IMR-90 (cell line): ENCODE measurements around the gene UBA5. TPM values are rescaled to one million over a fixed set of nuclear protein-coding genes. Genes with fewer than 3 reads are reported as not detected.
A peak's percentile ranks its signal among the peaks of the same experiment; 100 is the strongest.

Experiments
- ATAC-seq: fragments of 200-7000 bp; cut with Tn5 transposase; 2 replicates; pipeline ENCODE4 v1.9.1; 2020; ENCODE audit warnings: low read depth, mild to moderate bottlenecking, moderate library complexity
- BruUV-seq: library from RNA; stranded (reverse); fragments of 400-500 nt; replicated peaks from 2 replicates; lab custom pipeline; 2021; lab: Mats Ljungman, UMichigan
- CTCF ChIA-PET: fragments of 300-600 bp; formaldehyde crosslinking; extraction: SDS; loops from one replicate; lab custom pipeline; 2021; ENCODE audit warnings: antibody characterized with exemption; lab: Yijun Ruan, JAX
- POLR2A ChIA-PET: fragments of 300-600 bp; sonication (Branson Sonifier 250); formaldehyde crosslinking; loops from one replicate; lab custom pipeline; 2022; ENCODE audit warnings: antibody characterized with exemption; ENCODE audit not compliant: unreplicated experiment; lab: Charles Lee
- DNase-seq: peaks from one replicate; pipeline ENCODE4 v3.0.0; 2013
- H2AFZ ChIP-seq: replicated peaks from 2 replicates; pipeline ENCODE3; 2013; ENCODE audit warnings: low read length, mild to moderate bottlenecking; ENCODE audit not compliant: poor library complexity
- H2AK5ac ChIP-seq: 2 replicates; pipeline ENCODE4 v1.6.1; 2013; ENCODE audit warnings: low read depth, low read length, inconsistent platforms
- H2AK9ac ChIP-seq: replicated peaks from 2 replicates; pipeline ENCODE3; 2013; ENCODE audit warnings: mild to moderate bottlenecking, low read depth, low read length, moderate library complexity; ENCODE audit not compliant: poor library complexity
- H2BK120ac ChIP-seq: 2 replicates; pipeline ENCODE4 v1.6.1; 2013; ENCODE audit warnings: low read depth, low read length, inconsistent platforms
- H2BK15ac ChIP-seq: 3 replicates; pipeline ENCODE4 v1.6.1; 2013; ENCODE audit warnings: low read depth, low read length, inconsistent platforms
- H2BK20ac ChIP-seq: 2 replicates; pipeline ENCODE4 v1.6.1; 2013; ENCODE audit warnings: low read depth, mild to moderate bottlenecking, inconsistent platforms, low read length, moderate library complexity
- H2BK5ac ChIP-seq: 2 replicates; pipeline ENCODE4 v1.6.1; 2013; ENCODE audit warnings: mild to moderate bottlenecking, low read depth, low read length, inconsistent platforms; ENCODE audit not compliant: poor library complexity, severe bottlenecking
- H3K14ac ChIP-seq: replicated peaks from 2 replicates; pipeline ENCODE4 v1.6.1; 2013; ENCODE audit warnings: low read depth, low read length, inconsistent platforms
- H3K18ac ChIP-seq: 2 replicates; pipeline ENCODE4 v1.6.1; 2013; ENCODE audit warnings: low read depth, low read length, control low read depth
- H3K23ac ChIP-seq: 2 replicates; pipeline ENCODE4 v1.6.1; 2013; ENCODE audit warnings: low read depth, low read length, inconsistent platforms
- H3K27ac ChIP-seq: 2 replicates; pipeline ENCODE4 v1.5.1; 2013; ENCODE audit warnings: mild to moderate bottlenecking, control low read depth, low read length; ENCODE audit not compliant: insufficient read depth
- H3K27me3 ChIP-seq: 2 replicates; pipeline ENCODE4 v1.6.1; 2013; ENCODE audit warnings: low read length; ENCODE audit not compliant: control insufficient read depth, insufficient read depth
- H3K36me3 ChIP-seq: 2 replicates; pipeline ENCODE4 v1.6.1; 2013; ENCODE audit warnings: low read length, mixed read lengths; ENCODE audit not compliant: control insufficient read depth, insufficient read depth
- H3K4ac ChIP-seq: 2 replicates; pipeline ENCODE4 v1.6.1; 2013; ENCODE audit warnings: low read depth, low read length, inconsistent platforms
- H3K4me1 ChIP-seq: 2 replicates; pipeline ENCODE4 v1.6.1; 2013; ENCODE audit warnings: low read length, mixed read lengths; ENCODE audit not compliant: control insufficient read depth, insufficient read depth
- H3K4me2 ChIP-seq: 2 replicates; pipeline ENCODE4 v1.6.1; 2013; ENCODE audit warnings: low read depth, mild to moderate bottlenecking, control low read depth, low read length, moderate library complexity
- H3K4me3 ChIP-seq: 2 replicates; pipeline ENCODE4 v1.5.1; 2013; ENCODE audit warnings: low read depth, mild to moderate bottlenecking, control low read depth, low read length, moderate library complexity; ENCODE audit not compliant: insufficient read depth
- H3K56ac ChIP-seq: 2 replicates; pipeline ENCODE4 v1.6.1; 2013; ENCODE audit warnings: low read length, inconsistent platforms; ENCODE audit not compliant: insufficient read depth; ENCODE audit errors: extremely low read depth
- H3K79me1 ChIP-seq, 2 experiments: 2 replicates each; pipeline ENCODE4 v1.6.1; 2013; ENCODE audit warnings: low read length in 2 of 2, inconsistent platforms in 1 of 2, low read depth in 1 of 2
- H3K9ac ChIP-seq: 2 replicates; pipeline ENCODE4 v1.6.1; 2013; ENCODE audit warnings: low read depth, low read length, control low read depth
- H3K9me1 ChIP-seq: 2 replicates; pipeline ENCODE4 v1.6.1; 2013; ENCODE audit warnings: low read length, inconsistent platforms; ENCODE audit not compliant: insufficient read depth
- H3K9me3 ChIP-seq: 2 replicates; pipeline ENCODE4 v1.6.1; 2013; ENCODE audit warnings: low read length; ENCODE audit not compliant: control insufficient read depth, insufficient read depth
- H4K20me1 ChIP-seq: 2 replicates; pipeline ENCODE4 v1.6.1; 2013; ENCODE audit warnings: low read length, inconsistent platforms; ENCODE audit not compliant: insufficient read depth
- H4K5ac ChIP-seq: 2 replicates; pipeline ENCODE4 v1.6.1; 2013; ENCODE audit warnings: mild to moderate bottlenecking, low read depth, low read length, control low read depth
- H4K8ac ChIP-seq, 2 experiments: 2 replicates each; pipeline ENCODE4 v1.6.1; 2013; ENCODE audit warnings: low read depth in 2 of 2, low read length in 2 of 2, control low read depth in 1 of 2, inconsistent platforms in 1 of 2
- H4K91ac ChIP-seq: 2 replicates; pipeline ENCODE4 v1.6.1; 2013; ENCODE audit warnings: low read depth, low read length, inconsistent platforms; ENCODE audit not compliant: insufficient read depth
- BHLHE40 ChIP-seq: fragments of 150-350 bp; IDR thresholded peaks from 2 replicates; pipeline ENCODE4 v1.6.1; 2016; ENCODE audit warnings: mild to moderate bottlenecking, low read depth, low read length
- CEBPB ChIP-seq: IDR thresholded peaks from 2 replicates; pipeline ENCODE4 v1.6.1; 2012; ENCODE audit warnings: low read depth, low read length, improper control_type of control experiment
- CHD1 ChIP-seq: IDR thresholded peaks from 2 replicates; pipeline ENCODE4 v1.6.1; 2012; ENCODE audit warnings: low read depth, low read length, improper control_type of control experiment
- MAFK ChIP-seq: IDR thresholded peaks from 2 replicates; pipeline ENCODE4 v1.6.1; 2012; ENCODE audit warnings: low read depth, low read length, improper control_type of control experiment
- MAZ ChIP-seq: IDR thresholded peaks from 2 replicates; pipeline ENCODE4 v1.6.1; 2012; ENCODE audit warnings: low read depth, mild to moderate bottlenecking, low read length, improper control_type of control experiment, moderate library complexity, borderline replicate concordance
- MXI1 ChIP-seq: IDR thresholded peaks from 2 replicates; pipeline ENCODE4 v1.6.1; 2012; ENCODE audit warnings: low read depth, mild to moderate bottlenecking, low read length, moderate library complexity, borderline replicate concordance
- NFE2L2 ChIP-seq: fragments of 150-350 bp; IDR thresholded peaks from 2 replicates; pipeline ENCODE4 v1.6.1; 2016; ENCODE audit warnings: low read depth, mild to moderate bottlenecking, low read length
- POLR2A ChIP-seq: IDR thresholded peaks from 2 replicates; pipeline ENCODE4 v1.6.1; 2012; ENCODE audit warnings: mild to moderate bottlenecking, low read depth, low read length
- RAD21 ChIP-seq: IDR thresholded peaks from 2 replicates; pipeline ENCODE4 v1.6.1; 2012; ENCODE audit warnings: low read length, improper control_type of control experiment
- SMC3 ChIP-seq: fragments of 150-350 bp; IDR thresholded peaks from 2 replicates; pipeline ENCODE4 v1.6.1; 2016; ENCODE audit warnings: low read depth, mild to moderate bottlenecking, antibody characterized with exemption, low read length, moderate library complexity
- WGBS, 2 experiments: methylation state at CpG; one replicate each; pipeline versions ENCODE4 v1.1.5 to v1.1.7; 2013; ENCODE audit warnings: missing lambda C conversion rate in 2 of 2; ENCODE audit not compliant: insufficient read length in 1 of 2; ENCODE audit errors: extremely low coverage in 2 of 2; 5-methylcytosine and 5-hydroxymethylcytosine counted together
- dilution Hi-C: fragments of 300-500 bp; cut with HindIII; formaldehyde crosslinking; loops from one replicate; pipeline ENCODE4 v1.14.3; 2018; ENCODE audit warnings: low sequenced_read_pairs; ENCODE audit not compliant: unreplicated experiment
- in situ Hi-C: fragments of 300-500 bp; cut with MboI; formaldehyde crosslinking; loops from 3 replicates; pipeline ENCODE4 v1.14.3; 2019; ENCODE audit warnings: low sequenced_read_pairs, inconsistent platforms, mixed read lengths
- intact Hi-C: fragments of 100-400 bp; cut with micrococcal nuclease; formaldehyde crosslinking; loops from 2 replicates; pipeline ENCODE4 v1.10.0; 2022
- polyA plus RNA-seq, 3 experiments: library from polyadenylated mRNA; depleted of rRNA; stranded (reverse); fragments of >200 nt; gene quantifications; 2 replicates each; pipeline ENCODE4 v1.2.3, GENCODE V29; 2012; ENCODE audit warnings: low replicate concordance in 1 of 3
- total RNA-seq: library from RNA; depleted of rRNA; stranded (reverse); fragments of >200 nt; gene quantifications from 2 replicates; pipeline ENCODE4 v1.2.3, GENCODE V29; 2012
- TF ChIP-seq, protein P1 (sequence below): fragments of 150-350 bp; IDR thresholded peaks from 2 replicates; pipeline ENCODE4 v1.6.1; 2016; ENCODE audit warnings: low read depth, mild to moderate bottlenecking, low read length, moderate library complexity, borderline replicate concordance
- TF ChIP-seq, protein P2 (sequence below): fragments of 150-350 bp; IDR thresholded peaks from 2 replicates; pipeline ENCODE4 v1.6.1; 2017; ENCODE audit warnings: mild to moderate bottlenecking, antibody characterized with exemption, low read length, low read depth
- TF ChIP-seq, protein P3 (sequence below): conservative IDR thresholded peaks from 2 replicates; pipeline ENCODE4 v1.5.1; 2012; ENCODE audit warnings: mild to moderate bottlenecking, low read depth, low read length, improper control_type of control experiment

The UBA5 gene
- total and polyA plus RNA-seq, 2 of the 4 experiments (the other 2 are of a cell fraction) = 20.3 to 30.4 TPM

DNA sequence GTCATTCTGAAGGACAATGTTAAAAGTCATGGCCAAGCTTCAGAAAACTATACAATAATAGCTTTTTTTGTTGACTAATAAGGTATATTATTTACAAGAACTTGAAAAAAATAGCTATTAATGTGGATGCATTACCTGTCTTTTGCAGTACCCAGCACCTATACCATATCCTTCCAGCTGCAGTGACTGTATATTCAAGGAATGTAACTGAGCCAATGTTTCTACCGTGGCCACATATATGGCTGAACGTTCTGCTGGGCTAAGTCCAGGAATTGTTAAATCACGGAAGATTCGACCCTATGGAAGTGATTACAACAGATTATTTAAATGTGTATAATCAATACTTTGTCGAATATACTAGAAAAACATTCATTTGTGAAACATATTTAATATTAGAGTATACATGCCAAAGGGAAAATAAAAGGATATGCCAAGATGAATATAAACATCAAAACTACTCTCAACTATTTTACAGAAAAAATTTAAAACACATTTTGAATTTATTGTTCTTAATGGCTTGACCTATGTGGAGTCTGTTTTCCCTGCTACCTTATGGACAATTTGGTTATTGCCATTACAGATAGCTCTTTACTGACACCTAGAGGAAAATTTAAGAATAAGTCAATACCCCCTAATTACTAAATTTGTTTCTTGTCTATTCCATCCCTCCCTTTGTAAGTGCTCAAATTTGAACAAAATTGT is 18.1 kb upstream of the UBA5 start (continued):
- no peak for TF ChIP-seq MAFK
- peak; percentile 86 for TF ChIP-seq SMC3

DNA sequence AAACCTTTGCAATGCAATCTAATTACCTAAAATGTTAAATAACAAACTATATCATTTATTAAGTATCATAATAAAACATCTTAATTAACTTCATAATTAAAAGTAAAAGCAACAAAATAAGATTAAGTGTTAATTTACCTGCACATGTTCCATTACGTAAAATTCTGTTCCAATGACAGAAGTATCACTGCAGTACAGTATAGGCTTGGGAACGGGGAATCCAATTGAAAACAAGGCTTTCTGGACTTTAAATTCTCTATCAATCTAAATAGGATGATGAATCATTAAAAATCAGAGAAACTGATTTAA is 17.6 kb upstream of the UBA5 start:
- Histone ChIP-seq H3K9me1 (no peaks in the 10 kb centered on the region; the same call in 1 of the 2 replicates), H3K9me3 (no peaks in the 10 kb centered on the region), H2BK20ac (no peak overlapping the region), H4K91ac (no peak overlapping the region), H2AK9ac (no peak overlapping the region), H3K27me3 (no peaks in the 10 kb centered on the region), H3K27ac (no peak overlapping the region), H3K79me1 (peaks cover 2 to 5% of the 10 kb centered on the region in 2 experiments; a peak in 2 of 4 replicates), H3K14ac (no peak overlapping the region), H3K56ac (no peak overlapping the region), H3K23ac (no peak overlapping the region), H4K5ac (no peak overlapping the region), H3K4me1 (peaks cover 6% of the 10 kb centered on the region), H2BK15ac (no peak overlapping the region), H3K18ac (no peak overlapping the region), H2BK5ac (no peak overlapping the region), H2AFZ (no peak overlapping the region), H3K4ac (no peak overlapping the region), H3K36me3 (peaks cover 3% of the 10 kb centered on the region; the same call in 1 of the 2 replicates), H2AK5ac (no peak overlapping the region), H2BK120ac (no peak overlapping the region), H3K4me2 (no peak overlapping the region), H4K20me1 (no peaks in the 10 kb centered on the region), H4K8ac (no peak overlapping the region), H3K4me3 (no peak overlapping the region), H3K9ac (no peak overlapping the region)
- no CpG with 5 or more reads among the region's 2 CpGs for WGBS, 2 experiments
- no peak for ATAC-seq
- dilution Hi-C loops (loop anchor here (25.0 kb wide), 1 partner anchor 105 kb away; no protein-coding TSS in a partner anchor), intact Hi-C loops (loop anchor here (1.0 to 5.0 kb wide), 3 partner anchors 106 to 385 kb away; no protein-coding TSS in a partner anchor), in situ Hi-C loops (loop anchor here (25.0 kb wide), 1 partner anchor 380 kb away; no protein-coding TSS in a partner anchor)
- no TSS peak for BruUV-seq
- ChIA-PET POLR2A (no interaction called here), CTCF (interaction anchor here (0.8 to 3.6 kb wide), 7 partner anchors 12 to 225 kb away, joined by 3 to 27 read pairs (median 3); partner anchors contain the start of gene DNAJC13)
- no peak for DNase-seq
- TF ChIP-seq, protein P1, sequence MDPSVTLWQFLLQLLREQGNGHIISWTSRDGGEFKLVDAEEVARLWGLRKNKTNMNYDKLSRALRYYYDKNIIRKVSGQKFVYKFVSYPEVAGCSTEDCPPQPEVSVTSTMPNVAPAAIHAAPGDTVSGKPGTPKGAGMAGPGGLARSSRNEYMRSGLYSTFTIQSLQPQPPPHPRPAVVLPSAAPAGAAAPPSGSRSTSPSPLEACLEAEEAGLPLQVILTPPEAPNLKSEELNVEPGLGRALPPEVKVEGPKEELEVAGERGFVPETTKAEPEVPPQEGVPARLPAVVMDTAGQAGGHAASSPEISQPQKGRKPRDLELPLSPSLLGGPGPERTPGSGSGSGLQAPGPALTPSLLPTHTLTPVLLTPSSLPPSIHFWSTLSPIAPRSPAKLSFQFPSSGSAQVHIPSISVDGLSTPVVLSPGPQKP = no peak
- TF ChIP-seq MAFK = no peak
- no peak for TF ChIP-seq CHD1
- TF ChIP-seq, protein P2, sequence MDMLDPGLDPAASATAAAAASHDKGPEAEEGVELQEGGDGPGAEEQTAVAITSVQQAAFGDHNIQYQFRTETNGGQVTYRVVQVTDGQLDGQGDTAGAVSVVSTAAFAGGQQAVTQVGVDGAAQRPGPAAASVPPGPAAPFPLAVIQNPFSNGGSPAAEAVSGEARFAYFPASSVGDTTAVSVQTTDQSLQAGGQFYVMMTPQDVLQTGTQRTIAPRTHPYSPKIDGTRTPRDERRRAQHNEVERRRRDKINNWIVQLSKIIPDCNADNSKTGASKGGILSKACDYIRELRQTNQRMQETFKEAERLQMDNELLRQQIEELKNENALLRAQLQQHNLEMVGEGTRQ = no peak
- TF ChIP-seq, protein P3, sequence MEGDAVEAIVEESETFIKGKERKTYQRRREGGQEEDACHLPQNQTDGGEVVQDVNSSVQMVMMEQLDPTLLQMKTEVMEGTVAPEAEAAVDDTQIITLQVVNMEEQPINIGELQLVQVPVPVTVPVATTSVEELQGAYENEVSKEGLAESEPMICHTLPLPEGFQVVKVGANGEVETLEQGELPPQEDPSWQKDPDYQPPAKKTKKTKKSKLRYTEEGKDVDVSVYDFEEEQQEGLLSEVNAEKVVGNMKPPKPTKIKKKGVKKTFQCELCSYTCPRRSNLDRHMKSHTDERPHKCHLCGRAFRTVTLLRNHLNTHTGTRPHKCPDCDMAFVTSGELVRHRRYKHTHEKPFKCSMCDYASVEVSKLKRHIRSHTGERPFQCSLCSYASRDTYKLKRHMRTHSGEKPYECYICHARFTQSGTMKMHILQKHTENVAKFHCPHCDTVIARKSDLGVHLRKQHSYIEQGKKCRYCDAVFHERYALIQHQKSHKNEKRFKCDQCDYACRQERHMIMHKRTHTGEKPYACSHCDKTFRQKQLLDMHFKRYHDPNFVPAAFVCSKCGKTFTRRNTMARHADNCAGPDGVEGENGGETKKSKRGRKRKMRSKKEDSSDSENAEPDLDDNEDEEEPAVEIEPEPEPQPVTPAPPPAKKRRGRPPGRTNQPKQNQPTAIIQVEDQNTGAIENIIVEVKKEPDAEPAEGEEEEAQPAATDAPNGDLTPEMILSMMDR = no peak
- no peak for TF ChIP-seq CEBPB
- TF ChIP-seq MXI1 = no peak
- TF ChIP-seq POLR2A = no peak
- no peak for TF ChIP-seq NFE2L2
- TF ChIP-seq MAZ = no peak
- no peak for TF ChIP-seq SMC3
- TF ChIP-seq BHLHE40 = no peak
- no peak for TF ChIP-seq RAD21
